DND-41 (cell line): ENCODE data around the gene OR2T11.
"Not testable (repeated sequence)": the region's sequence is repeated elsewhere in the genome, so short reads cannot be mapped to it uniquely, and the experiment has no call there.

ENCODE experiments used
- ATAC-seq: fragments of 200-7000 bp; cut with Tn5 transposase; 3 replicates; pipeline ENCODE4 v1.9.1; 2021; ENCODE audit warnings: low read depth; ENCODE audit not compliant: insufficient read depth
- DNase-seq: peaks from one replicate; pipeline ENCODE4 v3.0.0-alpha.2; 2020
- H2AFZ ChIP-seq: 2 replicates; pipeline ENCODE4 v1.6.0; 2012; ENCODE audit warnings: low read depth, low read length
- H3K27ac ChIP-seq: 2 replicates; pipeline ENCODE4 v1.5.1; 2012; ENCODE audit warnings: low read length, inconsistent platforms
- H3K27me3 ChIP-seq: fragments of 200-600 bp; sonication (generic); 2 replicates; pipeline ENCODE4 v1.6.0; 2012; ENCODE audit warnings: low read length, mild to moderate bottlenecking, inconsistent platforms; ENCODE audit not compliant: insufficient read depth, poor library complexity
- H3K36me3 ChIP-seq: 2 replicates; pipeline ENCODE4 v1.5.1; 2012; ENCODE audit warnings: low read length, inconsistent platforms; ENCODE audit not compliant: insufficient read depth
- H3K4me1 ChIP-seq: 2 replicates; pipeline ENCODE4 v1.5.1; 2012; ENCODE audit warnings: mild to moderate bottlenecking, low read length; ENCODE audit not compliant: insufficient read depth
- H3K4me2 ChIP-seq: 2 replicates; pipeline ENCODE4 v1.6.0; 2012; ENCODE audit warnings: mild to moderate bottlenecking, moderate library complexity, low read length, inconsistent platforms; ENCODE audit not compliant: insufficient read depth
- H3K4me3 ChIP-seq, 2 experiments: fragments of 200-600 bp in 1 of 2; shearing (Covaris generic) in 1 of 2; 2 replicates each; pipeline ENCODE4 v1.5.1; 2012 to 2016; ENCODE audit warnings: inconsistent platforms in 2 of 2, low read length in 2 of 2, mild to moderate bottlenecking in 2 of 2, low read depth in 1 of 2, moderate library complexity in 1 of 2
- H3K79me2 ChIP-seq: 2 replicates; pipeline ENCODE4 v1.6.0; 2012; ENCODE audit warnings: low read length, inconsistent platforms; ENCODE audit not compliant: insufficient read depth
- H3K9ac ChIP-seq: 2 replicates; pipeline ENCODE4 v1.6.0; 2012; ENCODE audit warnings: low read depth, mild to moderate bottlenecking, inconsistent platforms, low read length, moderate library complexity
- H3K9me3 ChIP-seq: 2 replicates; pipeline ENCODE4 v1.5.1; 2012; ENCODE audit warnings: low read length, moderate library complexity, mild to moderate bottlenecking, inconsistent platforms; ENCODE audit not compliant: insufficient read depth, severe bottlenecking
- H4K20me1 ChIP-seq: 2 replicates; pipeline ENCODE4 v1.6.0; 2012; ENCODE audit warnings: low read length; ENCODE audit not compliant: insufficient read depth
- CTCF ChIP-seq: IDR thresholded peaks from 2 replicates; pipeline ENCODE4 v1.5.1; 2012; ENCODE audit warnings: borderline replicate concordance, low read length, moderate library complexity, mild to moderate bottlenecking; ENCODE audit not compliant: poor library complexity, severe bottlenecking; ENCODE audit errors: extremely low read depth
- EZH2 ChIP-seq: IDR thresholded peaks from 3 replicates; pipeline ENCODE4 v1.6.1; 2012; ENCODE audit warnings: borderline replicate concordance, low read depth, mild to moderate bottlenecking, moderate library complexity, low read length, inconsistent platforms; ENCODE audit not compliant: severe bottlenecking

Gene OR2T11

GRCh38 chr1:248634991-248635390 lies at the start of gene OR2T11:
Gene OR2T11 (minus strand): TSS chr1:248635091. CDS start chr1:248627128, 7,963 bp downstream.
- not testable (repeated sequence) for H3K79me2 ChIP-seq, H4K20me1 ChIP-seq, H3K4me2 ChIP-seq, H3K27ac ChIP-seq, H3K9ac ChIP-seq, H3K9me3 ChIP-seq, DNase-seq, H3K4me1 ChIP-seq, H2AFZ ChIP-seq, H3K27me3 ChIP-seq, H3K36me3 ChIP-seq, ATAC-seq, H3K4me3 ChIP-seq

- Histone ChIP-seq H3K9me3 (no peaks in the 10 kb centered on the region), H3K79me2 (no peaks in the 10 kb centered on the region), H3K36me3 (no peaks in the 10 kb centered on the region), H3K9ac (no peak overlapping the region), H3K27ac (no peak overlapping the region), H3K4me1 (no peaks in the 10 kb centered on the region), H3K4me3 (no peak overlapping the region), H4K20me1 (no peaks in the 10 kb centered on the region), H2AFZ (no peak overlapping the region), H3K27me3 (no peaks in the 10 kb centered on the region), H3K4me2 (no peak overlapping the region)
- TF ChIP-seq CTCF: no peak
- TF ChIP-seq EZH2: no peak
- no peak for ATAC-seq
- no peak for DNase-seq
Observed at GRCh38 chr1:248681651-248682050, 46.8 kb upstream of the OR2T11 start.

GRCh38 chr1:248670003-248670402 lies 35.1 kb upstream of the OR2T11 start:
- DNase-seq (no peak), ATAC-seq (no peak)
- no peaks in the 10 kb centered on the region for H3K36me3 ChIP-seq

GRCh38 chr1:248663453-248664328 lies 28.8 kb upstream of the OR2T11 start:
- H4K20me1 ChIP-seq, H3K79me2 ChIP-seq, ATAC-seq, H3K9me3 ChIP-seq, H2AFZ ChIP-seq, H3K4me1 ChIP-seq, H3K36me3 ChIP-seq, H3K4me2 ChIP-seq, DNase-seq, H3K27ac ChIP-seq, H3K9ac ChIP-seq, H3K4me3 ChIP-seq, H3K27me3 ChIP-seq: not testable (repeated sequence)

More at GRCh38 chr1:248670003-248670402, 35.1 kb upstream of the OR2T11 start:
- H3K27me3 ChIP-seq: no peaks in the 10 kb centered on the region
- H3K27ac ChIP-seq: no peak overlapping the region
- H3K79me2 ChIP-seq: no peaks in the 10 kb centered on the region
- TF ChIP-seq CTCF (no peak), EZH2 (no peak)
- H4K20me1 ChIP-seq: no peaks in the 10 kb centered on the region
- H3K4me1 ChIP-seq: no peaks in the 10 kb centered on the region
- no peak overlapping the region for H2AFZ ChIP-seq
- no peak overlapping the region for H3K4me2 ChIP-seq
- peaks cover 16% of the 10 kb centered on the region for H3K9me3 ChIP-seq
- H3K9ac ChIP-seq: no peak overlapping the region
- H3K4me3 ChIP-seq: no peak overlapping the region

GRCh38 chr1:248656797-248657196 lies 21.9 kb upstream of the OR2T11 start:
- not testable (repeated sequence) for H3K4me1 ChIP-seq, H2AFZ ChIP-seq, H3K36me3 ChIP-seq, H3K27me3 ChIP-seq, DNase-seq, ATAC-seq, H3K27ac ChIP-seq, H3K9ac ChIP-seq, H3K4me3 ChIP-seq, H3K79me2 ChIP-seq, H3K4me2 ChIP-seq, H4K20me1 ChIP-seq, H3K9me3 ChIP-seq

- H3K4me1 ChIP-seq, H3K27me3 ChIP-seq, DNase-seq, H3K36me3 ChIP-seq, H3K4me2 ChIP-seq, H2AFZ ChIP-seq, H3K79me2 ChIP-seq, ATAC-seq, H3K4me3 ChIP-seq, H3K9ac ChIP-seq, H3K27ac ChIP-seq, H3K9me3 ChIP-seq, H4K20me1 ChIP-seq: not testable (repeated sequence)
Observed at GRCh38 chr1:248655354-248655753, 20.5 kb upstream of the OR2T11 start, which contains the start of gene OR2T27. Gene OR2T27 (minus strand): TSS chr1:248655528. CDS start chr1:248650884, 4,644 bp downstream.
